Measurements from ENCODE around the gene ZNF268.

- TF ChIP-seq CTCF (conservative IDR thresholded peaks at IDR 0.05 in 1 of 2, IDR thresholded peaks at IDR 0.05 in 1 of 2; ENCODE audit: low read depth in 1 of 2, low read length in 2 of 2): no peak
- no peak for TF ChIP-seq EZH2 (IDR thresholded peaks at IDR 0.05; ENCODE audit: low read length, missing control alignments)
Measured at GRCh38 chr12:133206390-133206789, 25.1 kb downstream of the ZNF268 start.
